Occipital lobe (tissue), 2 donors: Measurements from ENCODE around the gene FSTL4. TPM values are rescaled to one million over a fixed set of nuclear protein-coding genes. Genes with fewer than 3 reads are reported as not detected.

Experiments
- DNase-seq: peaks from one replicate; lab custom pipeline; 2025; lab: John Stamatoyannopoulos, UW
- total RNA-seq: library from RNA; depleted of rRNA; stranded (reverse); fragments of >200 nt; gene quantifications from one replicate; pipeline ENCODE4 v1.2.3, GENCODE V29; 2014

The FSTL4 gene
- total RNA-seq, 1 donor from 2014 or later = 0.62 TPM

DNA sequence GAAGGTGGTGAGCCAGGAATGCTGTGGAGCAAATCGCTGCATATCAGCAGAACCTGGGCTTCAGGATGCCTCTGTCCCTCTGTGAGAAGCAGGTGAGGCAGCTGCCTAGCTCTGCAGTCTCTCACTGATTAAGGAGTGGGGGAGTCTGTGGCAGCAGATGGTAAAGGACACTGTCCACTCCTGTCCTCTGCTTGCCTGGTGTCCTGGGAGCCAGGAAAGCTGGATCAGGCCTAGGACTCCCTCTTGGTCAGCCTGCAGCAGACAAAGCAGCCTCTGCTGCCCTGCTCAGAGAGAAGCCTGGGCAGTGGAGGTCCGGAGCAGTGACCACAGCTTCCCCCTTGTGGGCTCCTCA lies 345.8 kb downstream of the FSTL4 start:
- no peak for DNase-seq

DNA sequence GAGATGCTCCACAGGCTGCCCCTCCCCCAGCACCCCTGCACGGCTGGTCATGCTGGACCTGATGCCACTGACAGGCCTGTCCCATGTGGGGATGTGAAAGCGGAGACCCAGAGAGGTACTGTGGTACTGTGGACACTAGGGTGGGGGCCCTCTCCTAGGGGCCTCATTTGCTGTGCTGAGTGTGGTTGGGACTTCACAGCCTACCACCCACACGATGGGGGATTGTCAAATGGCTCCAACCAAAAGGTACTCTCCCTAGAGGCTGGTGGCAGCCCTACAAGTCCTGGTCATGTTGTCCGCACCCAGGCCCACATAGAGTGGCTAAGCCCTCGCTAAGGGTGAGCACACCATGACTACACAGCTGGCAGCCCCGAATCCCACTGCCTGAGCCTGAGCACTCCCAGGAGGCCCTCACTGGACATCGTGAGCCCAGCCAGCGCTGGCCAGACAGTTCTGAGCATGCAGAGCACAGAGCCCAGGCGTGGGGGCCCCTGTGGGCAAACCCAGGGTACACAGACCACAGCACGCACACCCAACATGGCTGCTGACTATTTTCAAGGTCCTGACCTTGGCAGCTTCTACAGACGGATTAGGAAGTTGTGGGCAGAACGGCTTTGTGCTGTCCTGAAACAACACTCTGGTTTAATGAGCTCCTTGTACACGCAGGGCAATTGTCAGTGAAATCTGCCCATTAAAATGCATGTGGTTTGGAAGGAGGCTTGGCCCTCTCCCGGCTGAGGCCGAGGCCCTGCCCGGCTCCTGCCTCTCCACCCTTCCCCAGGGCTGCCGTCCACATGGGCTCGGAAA lies 346.4 kb downstream of the FSTL4 start:
- no peak for DNase-seq

DNA sequence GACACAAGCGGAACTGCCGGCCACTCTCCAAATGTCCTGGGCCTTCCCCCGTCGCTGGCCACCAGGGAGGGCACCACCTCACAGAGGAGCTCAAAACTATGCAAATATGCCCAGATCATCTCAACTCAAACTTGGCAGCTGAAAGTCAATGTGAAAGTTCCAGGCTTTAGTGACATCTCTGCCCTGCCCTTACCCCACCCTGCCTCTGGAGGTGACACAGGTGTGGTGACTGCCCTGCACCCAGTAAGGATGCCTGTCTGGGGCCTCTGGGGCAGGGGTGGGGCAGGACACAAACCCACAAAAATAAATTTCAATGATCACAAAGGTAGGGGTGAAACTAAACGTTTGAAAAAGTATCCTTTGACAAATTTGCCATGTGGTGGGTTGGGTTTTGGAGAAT lies 347.1 kb downstream of the FSTL4 start:
- no peak for DNase-seq

DNA sequence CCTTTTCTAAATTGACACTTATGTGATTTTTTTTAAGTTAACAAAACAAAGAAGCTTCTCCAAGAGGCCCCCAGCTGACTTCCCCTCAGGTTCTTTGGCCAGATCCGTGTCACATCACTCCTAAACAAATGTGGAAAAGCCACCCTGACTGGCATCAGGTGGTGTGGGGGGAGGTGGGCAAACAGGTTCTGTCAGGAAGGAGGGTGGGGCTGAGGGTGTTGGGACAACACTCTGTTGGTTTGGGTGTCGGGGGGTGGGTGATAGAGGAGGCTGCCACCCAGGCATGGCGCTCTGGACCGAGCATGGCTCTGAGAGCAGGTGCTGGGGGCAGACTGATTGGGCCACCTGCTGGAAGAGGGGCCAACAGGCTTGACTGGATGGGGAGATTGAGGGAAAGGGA lies 349.7 kb downstream of the FSTL4 start:
- no peak for DNase-seq

DNA sequence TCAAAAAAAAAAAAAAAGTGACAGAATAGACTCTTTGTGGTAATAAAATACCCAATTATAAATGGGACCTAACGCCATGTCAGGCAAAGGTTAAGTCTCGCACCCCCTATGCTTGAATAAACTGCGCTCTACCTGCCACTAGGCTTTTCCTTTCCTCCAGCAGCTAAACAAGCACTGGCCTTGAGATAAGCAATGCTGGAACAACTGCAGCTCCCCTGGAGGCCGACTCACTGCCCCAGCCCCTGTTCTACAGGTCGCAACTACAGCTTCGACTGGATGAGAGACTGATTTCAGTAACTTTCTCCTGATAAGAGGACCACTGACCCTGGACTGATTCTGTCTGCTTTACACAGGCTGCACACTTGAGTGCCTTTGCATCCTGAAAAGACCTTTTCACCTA lies 350.3 kb downstream of the FSTL4 start:
- no peak for DNase-seq

DNA sequence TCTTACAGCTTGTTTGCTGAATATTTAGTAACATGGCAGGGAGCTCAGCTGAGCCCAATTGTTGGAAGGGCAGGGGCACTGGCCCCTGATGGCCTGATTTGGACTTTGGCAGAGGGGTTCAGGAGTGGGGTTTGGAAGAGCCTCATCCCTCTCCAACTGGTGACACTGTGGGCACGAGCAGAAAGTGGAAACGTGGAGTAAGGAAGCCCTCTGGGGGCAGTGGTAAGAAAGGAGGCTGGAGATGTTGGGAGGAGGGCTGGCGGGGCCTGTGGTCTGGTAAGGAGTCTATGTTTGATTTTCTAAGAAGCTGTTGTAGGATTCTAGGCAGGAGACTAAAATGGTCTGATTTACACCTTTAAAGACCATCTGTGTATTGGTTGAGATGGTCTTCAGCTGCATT lies 351.6 kb downstream of the FSTL4 start:
- DNase-seq = no peak

DNA sequence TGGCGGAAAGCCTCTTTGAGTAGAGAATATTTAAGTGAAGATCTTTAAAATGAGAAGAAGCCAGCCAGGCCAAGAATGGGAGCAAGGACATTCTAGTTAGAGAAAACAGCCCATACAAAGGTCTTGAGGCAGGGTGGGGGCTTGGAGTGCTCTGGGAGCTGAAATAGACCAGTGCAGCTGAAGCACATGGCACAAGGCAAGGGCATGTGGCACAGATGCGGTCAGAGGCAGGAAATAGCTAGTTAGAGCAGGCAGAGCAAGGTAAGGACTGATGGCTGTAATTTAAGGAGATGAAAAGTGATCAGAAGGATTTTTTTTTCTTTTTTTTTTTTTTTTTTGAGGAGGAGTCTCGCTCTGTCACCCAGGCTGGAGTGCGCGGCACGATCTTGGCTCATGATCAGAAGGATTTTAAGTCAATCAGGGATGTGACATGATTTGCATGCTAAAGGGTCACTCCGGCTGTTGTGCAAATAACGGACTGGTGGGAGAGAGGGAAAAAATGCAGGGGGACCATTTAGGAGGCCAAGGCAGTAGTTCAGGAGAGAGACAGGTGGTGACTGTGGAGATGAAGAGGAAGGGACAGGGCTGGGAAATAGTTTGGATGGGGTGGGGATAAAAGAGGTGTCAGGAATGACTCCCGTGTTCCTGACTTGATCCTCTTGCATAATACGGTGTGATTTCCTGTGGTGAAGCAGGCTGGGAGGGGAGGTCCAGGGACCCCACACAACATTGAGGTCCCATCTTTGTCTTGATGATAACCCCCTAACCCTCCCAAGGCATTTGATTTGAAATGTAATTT lies 352.9 kb downstream of the FSTL4 start:
- DNase-seq = no peak

DNA sequence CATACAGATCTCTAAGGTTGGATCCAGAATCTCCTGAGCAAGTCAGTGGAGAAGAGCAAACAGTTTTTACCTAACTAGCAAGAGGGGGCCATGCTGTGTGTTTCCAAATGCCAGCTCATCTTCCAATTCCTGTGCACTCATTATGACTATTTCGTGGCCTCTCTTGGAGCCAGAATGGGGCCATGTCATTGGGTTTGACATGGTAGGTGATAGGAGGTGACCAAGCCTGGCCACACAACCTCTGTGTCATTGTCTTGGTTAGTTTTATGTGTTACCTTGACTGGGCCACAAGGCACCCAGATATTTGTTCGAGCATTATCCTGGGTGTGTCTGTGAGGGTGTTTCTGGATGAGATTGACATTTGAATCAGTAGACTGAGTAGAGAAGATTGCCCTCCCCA lies 354.4 kb downstream of the FSTL4 start:
- no peak for DNase-seq

DNA sequence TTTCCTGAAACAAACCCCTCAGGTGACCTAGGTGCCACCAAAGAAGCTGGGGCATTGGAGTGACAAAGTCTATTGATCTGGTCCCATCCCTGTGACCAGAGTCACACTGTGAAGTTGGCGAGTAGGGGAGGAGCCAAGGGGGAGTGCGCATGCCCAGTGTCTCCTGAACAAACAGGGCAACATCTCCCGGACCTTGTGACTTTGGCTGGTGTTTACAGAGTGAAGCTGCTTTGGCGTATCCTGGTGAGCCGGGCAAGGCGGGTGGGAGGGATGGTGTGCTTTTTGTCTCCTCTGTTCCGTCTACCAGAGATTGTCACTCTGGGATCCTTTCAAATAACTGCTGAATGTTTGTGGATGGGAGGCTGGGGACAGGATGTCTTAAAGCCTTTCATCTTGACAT lies 356.1 kb downstream of the FSTL4 start:
- DNase-seq = no peak

DNA sequence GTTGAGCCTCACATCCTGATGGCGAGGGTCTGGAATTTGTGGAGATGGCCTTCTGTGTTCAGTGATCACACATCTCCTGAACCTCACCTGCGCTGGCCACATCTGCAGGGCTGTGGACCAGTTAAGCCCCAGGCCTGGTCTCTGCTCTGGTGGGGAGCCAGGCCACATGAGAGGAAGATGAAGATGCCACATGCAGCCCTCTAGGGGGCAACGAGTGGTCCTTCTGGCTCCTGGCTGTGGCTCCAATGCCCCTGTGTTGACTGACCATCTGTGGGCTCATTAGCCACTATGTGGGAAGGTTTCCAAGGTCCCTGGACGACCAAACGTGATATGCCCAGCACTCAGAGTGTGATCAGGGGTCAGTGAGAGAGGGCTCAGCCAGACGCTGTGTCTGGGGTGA lies 357.5 kb downstream of the FSTL4 start:
- DNase-seq = no peak

DNA sequence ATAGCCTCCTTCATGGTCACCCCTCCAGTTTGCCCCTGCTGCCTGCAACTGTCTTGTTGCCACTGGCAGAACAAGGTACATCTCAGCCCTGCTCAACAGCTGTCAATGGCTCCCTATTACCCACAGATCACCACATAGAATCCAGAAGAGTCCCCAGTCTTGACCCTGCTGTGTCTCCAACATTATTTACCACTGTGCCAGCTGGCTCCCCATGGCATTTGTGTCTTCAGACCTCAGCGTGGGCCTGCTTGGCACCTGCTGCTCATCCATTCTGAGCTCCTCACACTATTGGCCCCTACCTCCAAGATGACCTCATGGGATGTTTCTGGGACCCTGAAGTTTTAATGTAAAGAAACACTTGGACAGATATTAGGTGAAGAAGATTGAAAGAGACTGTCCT lies 358.7 kb downstream of the FSTL4 start:
- no peak for DNase-seq

DNA sequence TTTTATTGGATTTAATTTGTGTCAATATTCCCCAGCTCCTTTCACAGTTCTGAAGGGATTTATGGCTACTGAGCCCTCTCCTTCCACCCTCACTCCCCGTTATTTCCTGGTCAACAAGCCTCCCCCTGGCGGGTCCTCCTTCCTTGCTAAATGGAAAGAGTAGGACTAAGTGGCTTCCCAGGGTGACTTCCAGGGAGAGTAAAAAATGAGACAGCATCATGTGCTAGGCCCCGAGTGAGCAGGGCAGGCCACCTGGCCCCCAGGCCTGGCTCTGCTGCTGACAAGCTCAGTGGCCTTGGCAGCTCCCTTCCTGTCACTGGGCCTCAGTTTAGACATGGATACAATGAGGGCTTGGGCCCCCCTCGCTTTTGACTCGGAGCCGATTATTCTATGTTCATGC lies 359.3 kb downstream of the FSTL4 start:
- DNase-seq = no peak

DNA sequence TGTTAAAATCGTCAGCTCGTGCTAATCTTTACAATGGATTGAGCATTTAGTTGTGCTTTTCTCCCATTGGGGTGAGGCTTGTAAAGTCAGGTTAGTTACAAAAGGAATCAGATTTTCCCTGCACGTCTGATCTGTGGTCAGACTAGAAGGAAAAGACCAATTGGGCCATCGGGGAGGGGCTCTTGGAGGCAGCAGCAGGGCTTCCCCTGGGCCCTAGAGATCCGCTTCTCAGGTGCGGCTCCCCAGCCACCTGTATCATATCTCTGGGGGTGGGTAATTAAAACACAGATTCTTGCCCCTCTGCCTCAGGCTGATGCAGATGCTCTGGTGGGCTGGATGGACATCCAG lies 360.2 kb downstream of the FSTL4 start:
- DNase-seq = no peak

DNA sequence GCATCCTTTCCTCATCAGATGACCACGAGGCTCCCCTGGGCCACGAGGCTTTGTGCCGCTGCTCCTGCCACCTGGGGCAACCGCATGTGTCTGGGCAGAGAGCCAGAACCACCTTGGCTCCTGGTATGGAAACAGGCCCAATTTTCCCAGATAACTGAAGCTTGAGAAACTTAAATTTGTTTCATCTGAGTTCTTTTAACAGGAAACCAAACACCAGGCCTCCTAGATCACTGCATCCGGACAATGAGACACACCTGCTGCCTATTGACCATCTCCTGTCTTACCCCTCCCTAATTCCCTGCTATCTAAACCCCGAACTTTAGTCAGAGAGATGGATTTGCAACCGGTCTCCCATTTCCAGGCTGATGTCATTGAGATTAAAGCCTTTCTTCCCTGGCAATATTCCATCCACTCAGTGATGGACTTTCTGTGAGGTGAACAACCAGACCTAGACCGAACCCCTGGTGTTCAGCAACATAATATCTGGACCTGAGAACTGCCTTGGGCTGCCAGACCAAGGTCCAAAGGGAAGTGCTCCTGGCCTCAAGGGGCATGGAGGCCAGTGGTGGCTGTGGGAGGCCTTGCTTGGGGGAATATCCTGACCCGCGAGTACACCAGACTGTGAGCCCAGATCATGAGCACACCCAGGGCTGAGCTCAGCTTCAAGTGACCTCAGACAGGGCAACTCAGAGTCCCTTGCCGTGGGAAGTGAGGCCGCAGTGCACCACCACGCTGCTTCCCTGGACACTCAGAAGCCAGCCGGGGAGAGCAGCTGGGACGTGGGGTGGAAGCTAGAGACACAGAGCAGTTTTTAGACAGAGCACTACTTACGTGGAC lies 360.8 kb downstream of the FSTL4 start:
- DNase-seq = no peak

DNA sequence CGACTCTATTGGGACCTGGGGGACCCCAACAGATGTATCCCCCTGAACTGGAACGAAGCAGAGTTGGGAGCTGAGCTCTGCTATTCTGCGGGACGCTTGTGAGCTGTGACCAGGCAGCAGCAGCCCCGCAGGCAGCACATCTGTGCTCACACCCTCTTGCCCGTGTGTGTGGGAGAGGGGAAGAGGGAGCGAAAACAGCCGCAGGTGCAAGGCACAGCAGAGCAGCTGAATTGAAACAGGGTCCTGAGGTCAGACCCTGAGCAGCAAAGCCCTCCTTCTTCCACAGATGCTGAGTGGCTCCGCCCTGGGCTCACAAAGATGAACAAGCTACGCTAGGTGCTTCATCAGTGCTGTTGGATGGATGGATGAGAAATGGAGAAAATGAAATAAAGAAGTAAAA lies 361.8 kb downstream of the FSTL4 start:
- no peak for DNase-seq

DNA sequence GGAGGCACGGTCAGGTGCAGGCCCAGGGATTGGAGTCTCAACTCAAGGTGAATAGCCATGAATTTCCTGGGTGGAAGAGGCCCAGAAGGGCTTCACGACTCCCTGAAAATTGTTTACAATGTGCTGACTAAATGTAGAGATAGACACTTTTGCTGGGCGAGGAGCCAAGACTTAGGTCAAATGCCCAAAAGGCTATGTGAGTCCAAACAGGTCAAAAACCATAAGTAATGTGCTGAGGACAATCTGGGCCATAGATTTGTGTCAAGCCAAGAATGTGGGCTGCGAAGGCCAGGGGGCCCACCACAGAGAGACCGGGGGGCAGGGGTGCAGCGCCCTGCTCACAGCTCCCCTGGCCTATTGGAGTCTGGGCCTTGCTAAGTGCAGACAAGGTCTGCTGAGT lies 362.7 kb downstream of the FSTL4 start:
- no peak for DNase-seq

DNA sequence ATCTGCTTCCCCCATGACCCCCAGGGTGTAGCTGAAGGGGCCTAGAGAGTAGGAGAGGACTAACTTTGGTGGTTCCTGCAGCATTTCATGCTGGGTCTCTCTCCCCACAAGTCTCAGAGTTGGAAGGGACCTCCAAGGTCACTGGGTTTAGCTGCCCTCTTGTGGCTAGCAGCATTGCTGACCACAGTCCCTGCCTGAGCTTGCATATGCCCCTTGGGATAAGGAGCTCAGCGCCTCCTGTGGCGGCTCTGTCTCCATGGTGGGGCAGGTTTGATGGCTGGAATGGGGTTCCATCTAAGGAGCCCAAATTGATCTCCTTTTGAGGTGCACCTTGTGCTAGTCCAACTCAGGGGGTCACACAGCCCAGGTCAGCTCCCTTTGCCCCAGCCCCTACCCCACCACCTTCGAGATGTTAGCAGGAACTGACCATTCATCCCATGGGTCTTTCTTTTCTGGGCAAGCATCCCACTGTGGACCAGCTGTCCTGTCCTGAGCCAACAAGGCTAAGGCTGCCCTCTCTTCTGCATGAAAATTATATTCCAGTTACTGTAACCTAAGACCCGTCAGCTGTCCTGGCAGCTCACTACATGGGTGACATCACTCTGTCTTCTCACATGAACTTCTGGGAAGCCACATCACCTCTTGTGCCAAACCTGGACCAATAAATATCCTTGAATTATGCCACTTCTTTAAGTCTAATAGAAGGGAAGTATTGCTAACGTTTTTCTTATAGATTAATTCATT lies 364.3 kb downstream of the FSTL4 start:
- no peak for DNase-seq

DNA sequence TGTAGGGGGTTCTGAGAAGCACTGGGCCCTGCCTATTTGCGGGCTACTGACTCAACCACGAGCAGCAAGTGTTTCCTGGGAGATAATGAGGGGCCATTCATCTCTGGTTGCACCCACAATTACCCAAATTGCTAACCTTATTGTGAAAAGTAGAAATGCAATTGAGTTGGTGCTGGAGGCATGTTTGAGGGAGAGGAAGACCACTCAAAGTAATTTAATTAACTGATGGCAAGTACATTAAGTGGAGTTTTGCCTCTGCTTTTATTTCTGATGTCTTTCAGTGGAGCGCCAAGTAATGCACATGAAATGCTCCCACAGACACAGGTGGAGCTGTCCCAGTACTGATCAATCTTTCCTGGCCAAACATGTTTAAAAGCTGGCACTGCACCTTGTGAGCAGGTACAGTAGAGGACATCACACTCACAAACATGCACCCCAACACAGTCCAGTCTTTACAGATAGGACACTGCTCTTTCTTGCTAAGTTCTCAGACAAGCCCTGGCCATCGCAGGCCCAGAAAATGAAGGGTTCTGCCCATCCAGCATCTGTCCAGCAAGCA lies 365.1 kb downstream of the FSTL4 start:
- DNase-seq = no peak

DNA sequence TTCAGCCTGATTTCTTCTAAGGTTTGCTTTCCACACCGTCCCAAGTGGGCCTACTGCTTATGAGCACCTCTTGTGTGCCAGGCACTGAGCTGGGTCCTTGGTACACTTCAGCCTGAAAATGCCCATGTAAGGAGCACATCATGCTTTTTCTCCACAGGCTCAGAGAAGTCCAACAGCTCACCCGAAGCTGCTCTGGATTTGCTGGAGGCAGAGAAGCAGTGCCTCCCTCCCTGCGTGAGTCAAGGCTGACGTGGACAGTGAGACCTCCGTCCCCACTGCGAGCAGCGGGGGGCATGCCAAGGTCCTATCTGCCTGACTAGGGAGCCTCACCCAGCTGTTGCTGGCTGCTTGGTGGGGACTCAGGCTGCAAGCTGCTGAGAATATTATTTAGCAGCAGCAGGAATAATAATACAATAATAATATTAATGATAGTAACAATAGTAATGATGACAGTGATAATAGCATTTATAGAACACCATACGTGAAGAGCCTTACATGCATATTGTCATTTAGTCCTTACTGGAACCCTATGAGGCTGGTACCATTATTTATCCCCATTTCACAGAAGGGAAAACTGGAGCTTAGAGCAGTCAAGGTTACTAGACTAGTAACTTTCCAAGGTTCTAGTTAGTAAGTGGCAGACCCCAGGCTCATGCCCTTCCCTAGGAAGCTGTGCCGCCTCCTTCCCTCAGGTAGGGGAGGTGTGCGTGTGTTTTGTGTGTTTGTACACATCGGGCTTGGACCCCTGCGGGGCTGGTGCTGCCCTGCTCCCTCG lies 365.8 kb downstream of the FSTL4 start:
- no peak for DNase-seq

DNA sequence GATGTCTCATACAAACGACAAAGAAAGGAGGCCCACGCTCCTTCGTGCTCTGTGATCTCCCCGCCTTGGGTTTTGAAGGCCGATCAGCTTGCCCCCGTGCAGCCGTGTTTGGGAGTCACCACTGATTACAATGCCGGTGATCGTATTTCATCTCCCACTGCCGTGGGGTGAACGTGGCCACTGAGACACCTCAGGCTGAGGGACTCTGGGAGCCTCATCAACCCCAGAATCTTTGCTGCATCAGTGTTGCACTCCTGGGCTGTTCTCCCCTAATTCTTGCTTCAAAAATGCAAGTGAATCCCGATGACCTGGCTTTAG lies 366.3 kb downstream of the FSTL4 start:
- DNase-seq = no peak
